ENCODE data around the gene ITGA11.

ITGA11 gene

GRCh38 chr15:68289621-68290352 lies 142.2 kb downstream of the ITGA11 start:
- no peak for DNase-seq (ENCODE audit: low spot score)

GRCh38 chr15:68289057-68289456 lies 142.9 kb downstream of the ITGA11 start:
- DNase-seq (ENCODE audit: low spot score) = no peak

- DNase-seq (ENCODE audit: low spot score) = no peak
Measured at GRCh38 chr15:68286256-68286655, 145.7 kb downstream of the ITGA11 start.

- DNase-seq (ENCODE audit: low spot score) = peak; percentile 56
Measured at GRCh38 chr15:68285259-68285980, 146.5 kb downstream of the ITGA11 start.

DNA sequence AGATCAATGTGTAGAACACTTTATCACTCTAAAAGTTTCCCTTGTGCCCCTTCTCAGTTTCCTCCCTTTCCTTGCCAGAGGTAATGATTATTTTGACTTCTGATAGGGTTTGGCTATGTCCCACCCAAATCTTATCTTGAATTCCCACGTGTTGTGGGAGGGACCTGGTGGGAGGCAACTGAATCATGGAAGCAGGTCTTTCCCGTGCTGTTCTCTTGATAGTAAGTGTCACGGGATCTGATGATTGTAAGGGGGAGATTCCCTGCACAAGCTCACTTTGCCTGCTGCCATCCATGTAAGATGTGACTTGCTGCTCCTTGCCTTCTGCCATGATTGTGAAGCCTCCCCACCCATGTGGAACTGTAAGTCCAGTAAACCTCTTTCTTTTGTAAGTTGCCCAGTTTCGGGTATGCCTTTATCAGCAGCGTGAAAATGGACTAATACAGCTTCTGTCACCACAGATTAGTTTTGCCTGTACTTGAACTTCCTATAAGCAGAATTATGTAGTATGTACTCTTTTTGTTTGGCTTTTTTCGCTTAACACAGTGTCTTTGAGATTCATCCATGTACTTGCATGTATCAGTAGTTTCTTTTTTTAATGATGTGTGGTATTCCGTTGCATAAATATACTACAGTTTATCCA lies 147.2 kb downstream of the ITGA11 start:
- peak; percentile 75 for DNase-seq (ENCODE audit: low spot score)

- no peak for DNase-seq (ENCODE audit: low spot score)
Measured at GRCh38 chr15:68283401-68283800, 148.6 kb downstream of the ITGA11 start.

DNA sequence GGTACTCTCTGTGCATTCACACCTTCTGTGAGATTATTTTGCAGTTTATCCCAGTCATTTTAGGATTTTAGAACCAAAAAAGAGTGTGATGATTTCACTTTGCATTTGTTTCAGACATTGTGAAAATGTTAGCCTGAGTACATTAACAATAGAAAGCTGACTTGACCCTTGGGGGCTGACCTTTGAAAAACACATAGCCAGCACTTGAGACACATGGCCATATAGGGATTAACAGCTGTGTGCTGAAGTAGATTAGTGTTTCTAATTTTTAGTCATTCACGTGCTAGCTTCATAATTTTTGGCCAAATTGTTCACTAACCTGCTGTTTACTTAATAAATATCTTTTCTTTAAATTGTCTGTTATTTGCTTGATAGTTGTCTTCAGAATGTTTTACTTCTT lies 151.0 kb downstream of the ITGA11 start:
- DNase-seq (ENCODE audit: low spot score) = no peak

DNA sequence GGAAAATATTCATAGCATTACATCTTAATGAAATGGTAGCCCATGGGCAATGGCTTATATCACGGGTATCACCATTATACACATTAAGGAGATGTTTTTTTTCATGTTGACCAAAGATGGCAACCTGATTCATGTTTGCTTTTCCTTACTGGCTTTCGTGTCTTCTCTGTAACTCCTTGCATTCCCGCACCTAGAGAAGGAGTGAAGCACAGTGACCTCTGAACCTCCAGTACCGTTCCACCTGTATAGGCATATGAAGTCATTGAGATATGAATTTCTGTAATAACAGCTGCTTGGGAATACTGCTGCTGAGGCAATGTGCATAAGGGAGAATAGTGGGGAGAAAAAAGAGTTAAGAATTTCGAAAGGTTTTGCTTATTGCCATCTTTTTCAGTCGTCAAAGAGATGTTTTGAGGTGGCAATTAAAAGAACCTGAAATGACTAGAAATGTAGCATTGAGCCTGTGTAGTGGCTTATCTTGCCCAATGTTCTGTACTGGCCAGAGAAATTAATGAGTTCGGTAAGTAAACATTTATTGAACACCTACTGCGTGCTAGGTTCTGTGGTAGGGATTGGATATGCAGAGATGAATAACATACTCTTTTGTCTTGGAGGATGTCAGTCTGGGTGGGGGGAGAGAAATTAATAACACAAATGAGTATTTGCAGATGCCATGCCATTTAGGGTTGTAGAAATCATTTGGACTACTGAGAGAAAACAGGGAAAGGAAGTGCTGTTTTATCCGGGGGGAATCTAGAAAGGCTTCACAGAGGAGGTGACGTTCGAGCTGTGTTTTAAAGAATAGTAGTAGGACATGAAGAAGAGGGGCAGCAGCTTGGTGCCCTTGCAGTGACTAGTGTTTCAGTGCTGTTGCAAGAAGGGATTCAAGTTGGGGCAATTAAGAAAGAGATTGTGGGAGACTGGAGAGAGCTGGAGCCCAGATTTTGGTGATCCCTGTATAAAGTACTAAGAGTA lies 151.9 kb downstream of the ITGA11 start:
- peak; percentile 37 for DNase-seq (ENCODE audit: low spot score)

- peak; percentile 73 for DNase-seq (ENCODE audit: low spot score)
Measured at GRCh38 chr15:68278595-68279405, 153.2 kb downstream of the ITGA11 start.

DNA sequence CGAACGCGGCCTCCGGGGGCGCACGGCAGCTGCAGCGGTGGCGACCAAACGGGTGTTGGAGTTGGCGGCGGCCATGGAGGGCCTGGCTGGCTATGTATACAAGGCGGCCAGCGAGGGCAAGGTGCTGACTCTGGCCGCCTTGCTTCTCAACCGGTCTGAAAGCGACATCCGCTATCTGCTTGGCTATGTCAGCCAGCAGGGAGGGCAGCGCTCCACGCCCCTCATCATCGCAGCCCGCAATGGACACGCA lies 153.7 kb downstream of the ITGA11 start:
- no peak for DNase-seq (ENCODE audit: low spot score)

DNA sequence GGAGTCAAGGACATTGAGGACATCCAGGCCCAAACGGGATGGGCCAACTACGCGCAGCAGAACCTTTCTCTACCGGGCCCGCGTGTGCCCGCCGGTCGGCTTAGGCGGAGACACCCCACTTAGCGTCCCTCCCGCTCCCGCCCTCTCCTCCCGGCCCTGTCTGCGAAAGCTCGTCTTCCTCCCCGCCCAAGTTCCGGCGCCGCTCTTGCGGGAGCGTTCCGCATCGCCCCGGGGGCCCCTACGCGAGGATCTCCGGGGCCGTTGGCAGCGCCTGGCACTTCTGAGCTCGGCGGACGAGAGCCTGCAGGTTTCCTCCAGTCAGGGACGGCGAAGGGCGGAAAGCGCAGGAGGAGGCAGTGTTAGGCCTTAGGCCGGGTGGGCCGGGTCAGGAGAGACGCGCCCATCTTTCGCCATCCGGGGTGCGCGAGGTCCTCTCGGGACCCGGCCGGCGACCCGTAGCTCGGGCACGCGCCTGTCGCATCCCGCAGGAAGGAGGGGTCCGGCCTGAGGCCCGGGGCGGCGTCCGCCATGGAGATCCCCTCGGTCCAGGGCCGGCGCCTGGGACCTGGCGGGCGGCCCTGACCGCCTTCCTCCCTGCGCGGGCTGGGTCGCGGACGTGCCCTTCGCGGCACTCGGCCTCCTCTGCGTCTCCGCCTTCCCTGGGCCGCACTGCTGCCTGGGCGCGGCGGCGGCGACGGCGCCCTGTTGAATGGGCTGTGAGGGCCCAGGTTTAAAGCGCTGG lies 154.2 kb downstream of the ITGA11 start, which contains the start of gene FEM1B:
Gene FEM1B, plus strand, starts transcription at position 143 of the 742 bp plus-strand sequence. CDS start 673 bp downstream, outside the sequence.
- peak; percentile 89 for DNase-seq (ENCODE audit: low spot score)

- DNase-seq (ENCODE audit: low spot score) = no peak
Measured at GRCh38 chr15:68277131-68277602, 154.8 kb downstream of the ITGA11 start.

GRCh38 chr15:68276668-68277067 lies 155.3 kb downstream of the ITGA11 start:
- DNase-seq (ENCODE audit: low spot score) = no peak

GRCh38 chr15:68275165-68275746 lies 156.7 kb downstream of the ITGA11 start:
- DNase-seq (ENCODE audit: low spot score) = no peak

GRCh38 chr15:68274201-68274848 lies 157.6 kb downstream of the ITGA11 start:
- DNase-seq (ENCODE audit: low spot score) = no peak

GRCh38 chr15:68272721-68273271 lies 159.2 kb downstream of the ITGA11 start:
- no peak for DNase-seq (ENCODE audit: low spot score)

- no peak for DNase-seq (ENCODE audit: low spot score)
Measured at GRCh38 chr15:68271854-68272471, 160.0 kb downstream of the ITGA11 start.

DNA sequence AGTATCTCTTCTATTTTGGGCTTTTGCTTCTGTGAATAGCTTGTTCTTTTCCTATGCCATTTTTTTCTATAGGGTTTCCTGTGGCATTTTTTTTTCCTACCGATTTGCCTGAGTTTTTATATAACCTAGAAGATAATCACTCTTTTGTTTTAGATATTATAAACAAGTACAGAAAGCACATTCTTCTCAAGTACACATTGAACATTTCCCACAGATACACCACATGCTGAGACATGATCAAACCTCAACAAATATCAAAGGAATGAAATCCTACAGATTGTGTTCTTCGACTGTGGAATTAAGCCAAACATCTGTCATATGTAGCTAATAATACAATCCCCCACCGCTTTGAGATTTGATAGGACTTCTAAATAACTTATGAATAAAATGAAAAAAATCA lies 163.6 kb downstream of the ITGA11 start:
- no peak for DNase-seq (ENCODE audit: low spot score)

- DNase-seq (ENCODE audit: low spot score) = no peak
Measured at GRCh38 chr15:68265674-68266073, 166.3 kb downstream of the ITGA11 start.
